Left renal cortex interstitium (tissue), 4 donors: ENCODE data around the gene IDNK. TPM values are rescaled to one million over a fixed set of nuclear protein-coding genes. Genes with fewer than 3 reads are reported as not detected.
"Not testable (repeated sequence)": the region's sequence is repeated elsewhere in the genome, so short reads cannot be mapped to it uniquely, and the experiment has no call there.

Experiments used
- DNase-seq, 4 donors: peaks; one replicate each; pipeline ENCODE4 v3.0.0-alpha.2; 2013; ENCODE audit warnings: low read depth in 4 of 4, low spot score in 2 of 4, missing footprints in 1 of 4
- polyA plus RNA-seq, 4 donors: library from polyadenylated mRNA; unstranded; fragments of 120-200 nt; gene quantifications; one replicate each; pipeline ENCODE4 v1.2.1, GENCODE V29; 2013; ENCODE audit not compliant: insufficient read length in 4 of 4

The IDNK gene
- polyA plus RNA-seq = 10 to 100 TPM; 10.4 to 16.0 (median 13.1) TPM

DNA sequence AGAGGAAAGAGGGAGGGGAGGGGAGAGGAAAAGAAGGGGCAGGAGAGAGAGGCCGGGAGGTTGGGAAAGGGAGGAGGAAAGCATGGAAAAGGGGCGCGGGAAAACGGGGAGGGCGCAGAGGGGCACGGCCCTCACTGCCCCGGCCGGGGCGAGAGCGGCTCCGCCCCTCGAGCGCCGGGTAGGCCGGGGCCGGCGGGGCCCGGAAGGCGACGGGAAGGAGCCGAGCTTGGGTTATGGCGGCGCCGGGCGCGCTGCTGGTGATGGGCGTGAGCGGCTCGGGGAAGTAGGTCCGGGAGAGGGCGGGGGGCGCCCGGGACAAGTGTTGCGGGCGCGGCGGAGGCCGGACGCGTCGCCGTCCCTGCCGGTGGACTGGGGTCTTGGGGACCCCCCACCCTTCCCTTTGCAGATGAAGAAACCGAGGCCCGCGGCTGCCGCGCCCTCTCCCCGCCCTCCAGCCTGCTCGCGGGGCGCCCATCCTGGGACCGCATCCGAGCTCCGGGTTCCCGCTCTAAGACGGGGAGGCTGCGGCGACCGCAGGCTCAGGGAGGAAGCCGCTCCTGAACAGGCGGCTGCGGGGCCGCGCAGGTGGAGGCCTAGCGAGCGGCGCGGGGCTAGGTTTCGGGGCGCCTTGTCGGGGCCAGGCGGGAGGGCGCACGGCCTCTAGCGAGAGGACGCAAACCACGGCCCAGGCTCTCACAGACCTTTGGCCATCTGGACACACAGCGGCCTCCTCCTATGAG is at the start of gene IDNK:
Gene IDNK, plus strand, starts transcription at position 205 of the 740 bp plus-strand sequence. Its CDS starts 29 bp downstream, at position 234.
- DNase-seq = peak in 3 of 4 donors; percentile 23 to 46 (median 29)

DNA sequence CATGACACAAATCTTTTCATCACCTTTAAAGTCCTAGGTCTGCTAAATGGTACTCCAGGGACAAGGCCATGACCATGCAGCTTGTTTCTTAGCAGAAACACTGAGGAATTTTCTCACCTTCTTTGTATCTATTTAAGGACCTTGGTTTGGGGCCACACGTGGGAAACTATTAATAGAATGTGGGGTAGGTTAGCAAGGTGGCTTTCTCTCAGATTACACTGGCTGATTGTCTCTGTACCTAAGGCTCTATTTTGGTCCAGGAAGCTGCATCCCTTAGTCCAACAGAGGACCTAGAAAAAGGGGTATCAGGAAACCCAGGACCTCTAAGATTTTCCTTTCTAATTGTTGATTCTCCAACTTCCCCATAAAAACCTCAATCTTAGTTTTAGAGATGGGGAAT is 48.5 kb upstream of the IDNK start:
- DNase-seq = no peak

DNA sequence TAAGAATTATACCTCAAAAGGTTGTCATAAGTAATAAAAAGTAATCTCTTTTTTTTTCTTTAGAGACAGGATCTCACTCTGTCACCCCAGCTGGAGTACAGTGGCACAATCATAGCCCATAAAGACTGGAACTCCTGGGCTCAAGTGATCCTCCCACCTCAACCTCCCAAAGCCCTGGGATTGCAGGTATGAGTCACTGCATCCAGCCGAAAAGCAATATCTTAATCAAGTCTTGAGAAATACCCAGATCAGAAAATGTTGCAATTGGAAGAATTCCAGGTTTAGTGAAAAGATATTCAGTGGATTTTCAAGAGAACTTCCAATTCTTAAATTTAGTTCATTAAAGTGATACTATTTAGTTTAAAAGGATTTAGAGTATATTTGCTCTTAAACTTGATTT is 40.9 kb upstream of the IDNK start:
- DNase-seq = no peak

DNA sequence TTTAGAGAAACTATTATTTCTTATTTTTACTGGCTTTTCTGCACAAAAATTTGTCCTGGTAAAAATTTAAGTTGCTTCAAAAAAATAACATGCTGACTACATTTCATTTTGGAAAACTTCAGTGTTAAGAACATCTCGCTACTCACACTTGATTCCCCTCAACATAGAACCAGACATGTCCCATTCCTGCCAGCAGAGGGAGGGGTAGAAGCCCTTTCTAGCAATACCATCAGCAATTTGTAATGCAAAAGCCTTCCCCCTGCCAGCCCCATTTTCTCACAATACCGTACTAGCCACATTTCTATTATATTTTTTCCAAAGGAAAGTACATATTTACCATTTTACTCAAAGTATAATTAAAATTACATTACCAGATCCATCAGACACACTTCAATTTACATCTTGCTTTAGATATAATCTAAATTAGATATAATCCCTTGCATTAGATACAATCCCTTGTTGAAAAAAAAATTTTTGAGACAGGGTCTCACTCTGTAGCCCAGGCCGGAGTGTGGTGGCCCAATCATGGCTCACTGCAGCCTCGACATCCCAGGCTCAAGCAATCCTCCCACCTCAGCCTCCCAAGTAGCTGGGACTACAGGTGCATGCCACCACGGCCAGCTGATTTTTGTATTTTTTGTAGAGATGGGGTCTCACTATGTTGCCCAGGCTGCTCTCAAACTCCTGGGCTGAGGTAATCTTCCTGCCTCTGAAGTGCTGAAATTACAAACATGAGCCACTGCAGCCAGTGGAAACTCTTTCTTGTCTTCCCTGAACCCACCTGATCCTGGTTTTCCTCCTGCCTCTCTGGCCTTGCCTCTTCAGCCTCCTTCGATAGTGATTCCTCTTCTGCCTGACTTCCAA is 39.6 kb upstream of the IDNK start:
- peak in 2 of 4 donors; percentile 5 to 49 for DNase-seq

DNA sequence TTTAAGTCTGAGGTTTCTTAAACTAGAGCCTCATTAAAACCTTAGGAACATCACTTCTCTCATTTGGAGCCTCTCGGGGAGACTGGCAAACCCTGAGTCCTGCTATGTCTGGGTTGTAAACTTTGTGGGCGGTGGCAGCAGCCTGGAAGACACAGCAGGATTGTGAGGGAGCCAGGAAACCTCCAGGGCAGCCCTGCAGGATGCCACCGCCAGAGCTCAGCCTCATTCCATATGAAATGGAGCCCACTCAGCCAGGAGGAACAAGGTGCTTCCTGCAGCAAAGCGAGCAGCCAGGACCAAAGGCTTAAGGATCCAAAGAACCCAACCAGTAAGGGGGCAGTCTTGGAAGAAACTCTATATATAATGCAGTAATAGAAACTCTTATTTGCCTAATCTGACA is 37.9 kb upstream of the IDNK start:
- no peak for DNase-seq

DNA sequence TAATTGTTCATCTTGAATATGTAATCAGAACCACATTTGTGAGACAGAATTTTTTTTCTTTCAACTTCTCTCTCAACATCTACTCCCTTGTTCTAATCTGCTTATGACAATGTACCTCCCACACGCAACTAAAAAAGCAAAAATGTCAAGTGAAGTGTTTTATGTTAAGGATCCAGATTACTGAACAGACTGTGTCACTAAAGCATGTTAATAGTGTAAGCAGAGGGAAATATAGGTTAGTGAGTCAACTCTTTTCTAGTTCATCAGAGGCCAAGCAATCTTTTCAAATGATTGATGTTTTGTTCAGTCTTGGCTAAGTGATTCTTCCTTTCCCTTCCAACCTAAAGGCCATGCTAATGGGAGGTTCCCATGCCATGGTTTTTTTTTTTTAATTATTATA is 34.7 kb upstream of the IDNK start:
- DNase-seq = no peak

DNA sequence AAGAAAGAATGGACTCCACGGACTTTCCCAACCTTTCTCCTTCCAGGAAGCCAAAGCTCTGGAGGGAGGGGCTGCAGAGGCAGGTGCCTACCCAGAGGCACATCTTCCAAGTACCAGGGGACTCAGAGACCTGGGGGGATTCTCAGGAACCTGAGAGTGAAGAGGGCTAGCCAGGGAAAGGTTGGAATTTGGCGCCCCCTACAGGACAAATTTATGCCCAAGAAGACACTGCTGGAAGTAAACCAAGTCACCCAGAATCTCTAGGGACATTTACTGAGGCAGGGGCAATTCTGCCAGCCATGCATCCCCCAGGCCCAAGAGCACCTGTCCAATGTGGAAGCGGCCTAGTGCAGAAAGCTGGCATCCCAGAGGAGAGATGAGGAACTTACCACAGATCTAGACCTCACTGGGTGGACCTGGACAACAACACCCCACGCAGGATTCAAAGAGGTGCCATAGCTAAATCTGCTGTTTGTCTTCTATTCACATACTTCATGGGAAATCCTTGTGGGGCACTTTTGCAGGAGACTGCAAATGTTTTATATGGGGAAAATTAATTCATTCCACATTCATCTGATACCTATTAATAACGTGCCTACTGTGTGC is 25.9 kb upstream of the IDNK start:
- peak in 1 of 4 donors; percentile 10 for DNase-seq

DNA sequence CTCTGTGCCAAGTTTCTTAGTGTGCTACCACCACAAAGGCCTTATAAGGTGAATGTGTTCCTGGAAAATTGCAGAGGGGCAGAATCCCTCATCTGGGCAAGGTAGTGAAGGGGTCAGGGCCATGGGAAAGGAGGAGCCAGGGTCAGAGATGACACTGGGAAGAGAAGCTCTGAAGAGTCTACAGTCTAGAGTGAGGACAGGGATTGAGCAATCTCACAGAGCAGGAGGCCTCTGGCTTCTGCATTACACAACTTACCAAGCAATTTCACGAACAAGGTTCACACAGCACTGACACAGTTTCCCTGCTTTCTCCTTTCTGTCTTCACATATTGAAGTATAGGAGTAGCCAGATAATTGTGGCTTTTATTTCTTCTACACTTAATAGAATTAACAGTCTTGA is 24.5 kb upstream of the IDNK start:
- DNase-seq = no peak

DNA sequence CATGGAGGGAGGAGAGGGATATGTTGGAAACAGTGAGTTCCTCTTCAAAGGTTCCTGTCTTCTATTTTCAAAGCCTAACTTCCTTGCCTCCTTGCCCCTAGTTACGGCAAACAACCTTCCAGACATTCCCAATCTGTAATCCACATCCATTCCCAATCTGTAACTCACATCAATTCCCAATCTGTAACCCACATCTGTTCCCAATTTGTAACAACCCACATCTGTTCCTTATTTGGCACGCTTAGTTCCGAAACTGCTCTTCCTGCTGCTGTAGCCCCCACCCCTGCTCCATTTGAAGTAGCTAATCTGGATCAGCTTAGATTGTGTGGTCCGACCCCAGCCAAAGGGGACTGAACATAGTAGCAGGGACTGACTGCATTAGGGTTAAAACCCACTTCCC is 23.9 kb upstream of the IDNK start:
- no peak for DNase-seq

DNA sequence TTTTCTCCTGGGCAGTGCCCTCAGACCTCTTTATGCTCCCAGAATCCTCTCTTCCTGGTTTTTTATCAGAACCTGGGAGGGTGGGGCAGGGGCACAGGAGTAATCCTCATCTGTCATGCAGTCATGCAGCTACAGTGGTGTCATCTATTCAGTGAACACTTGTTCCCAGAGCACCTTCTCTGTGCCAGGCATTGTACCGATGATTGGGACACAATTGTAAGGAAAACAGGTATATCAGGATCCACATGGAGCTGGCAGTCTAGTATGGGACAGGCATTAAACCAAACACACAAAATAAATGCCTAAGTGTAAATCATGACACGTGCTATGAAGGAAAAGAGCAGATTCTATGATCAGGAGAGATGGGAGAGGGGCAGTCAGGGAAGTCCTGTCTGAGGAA is 21.5 kb upstream of the IDNK start:
- DNase-seq = no peak

DNA sequence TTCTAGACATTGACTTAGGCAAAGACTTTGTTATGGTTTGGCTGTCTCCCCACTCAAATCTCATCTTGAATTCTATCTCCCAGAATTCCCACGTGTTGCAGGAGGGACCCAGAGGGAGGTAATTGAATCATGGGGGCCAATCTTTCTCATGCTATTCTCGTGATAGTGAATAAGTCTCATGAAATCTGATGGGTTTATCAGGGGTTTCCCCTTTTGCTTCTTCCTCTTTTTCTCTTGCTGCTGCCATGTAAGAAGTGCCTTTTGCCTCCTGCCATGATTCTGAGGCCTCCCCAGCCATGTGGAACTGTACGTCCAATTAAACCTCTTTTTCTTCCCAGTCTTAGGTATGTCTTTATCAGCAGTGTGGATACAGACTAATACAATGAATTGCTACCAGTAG is 15.3 kb upstream of the IDNK start:
- DNase-seq = not testable (repeated sequence)

DNA sequence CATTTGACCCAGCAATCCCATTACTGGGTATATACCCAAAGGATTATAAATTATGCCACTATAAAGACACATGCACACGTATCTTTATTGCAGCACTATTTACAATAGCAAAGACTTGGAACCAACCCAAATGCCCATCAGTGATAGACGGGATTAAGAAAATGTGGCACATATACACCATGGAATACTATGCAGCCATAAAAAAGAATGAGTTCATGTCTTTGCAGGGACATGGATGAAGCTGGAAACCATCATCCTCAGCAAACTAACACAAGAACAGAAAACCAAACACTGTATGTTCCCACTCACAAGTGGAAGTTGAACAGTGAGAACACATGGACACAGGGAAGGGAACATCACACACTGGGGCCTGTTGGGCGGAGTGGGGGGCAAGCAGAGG is 9.6 kb upstream of the IDNK start:
- DNase-seq = not testable (repeated sequence)

DNA sequence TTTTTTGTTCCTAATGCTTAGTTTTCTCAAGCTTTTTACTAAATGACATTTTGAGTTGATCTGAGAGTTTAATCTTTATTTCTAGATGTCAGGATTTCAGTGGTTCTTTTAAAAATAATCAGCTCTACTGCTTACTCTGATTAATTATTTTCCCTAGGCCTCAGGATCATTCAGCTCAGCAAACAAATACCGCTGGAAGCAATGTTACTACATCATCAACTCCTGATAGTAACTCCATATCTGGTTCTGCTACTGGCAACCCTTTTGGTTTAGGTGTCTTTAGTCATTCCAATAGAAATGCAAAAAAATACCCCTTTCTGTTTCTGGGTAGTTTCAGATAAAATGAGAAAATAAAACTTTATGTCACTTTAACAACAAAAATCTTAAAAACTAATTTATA is 5.6 kb upstream of the IDNK start:
- no peak for DNase-seq

DNA sequence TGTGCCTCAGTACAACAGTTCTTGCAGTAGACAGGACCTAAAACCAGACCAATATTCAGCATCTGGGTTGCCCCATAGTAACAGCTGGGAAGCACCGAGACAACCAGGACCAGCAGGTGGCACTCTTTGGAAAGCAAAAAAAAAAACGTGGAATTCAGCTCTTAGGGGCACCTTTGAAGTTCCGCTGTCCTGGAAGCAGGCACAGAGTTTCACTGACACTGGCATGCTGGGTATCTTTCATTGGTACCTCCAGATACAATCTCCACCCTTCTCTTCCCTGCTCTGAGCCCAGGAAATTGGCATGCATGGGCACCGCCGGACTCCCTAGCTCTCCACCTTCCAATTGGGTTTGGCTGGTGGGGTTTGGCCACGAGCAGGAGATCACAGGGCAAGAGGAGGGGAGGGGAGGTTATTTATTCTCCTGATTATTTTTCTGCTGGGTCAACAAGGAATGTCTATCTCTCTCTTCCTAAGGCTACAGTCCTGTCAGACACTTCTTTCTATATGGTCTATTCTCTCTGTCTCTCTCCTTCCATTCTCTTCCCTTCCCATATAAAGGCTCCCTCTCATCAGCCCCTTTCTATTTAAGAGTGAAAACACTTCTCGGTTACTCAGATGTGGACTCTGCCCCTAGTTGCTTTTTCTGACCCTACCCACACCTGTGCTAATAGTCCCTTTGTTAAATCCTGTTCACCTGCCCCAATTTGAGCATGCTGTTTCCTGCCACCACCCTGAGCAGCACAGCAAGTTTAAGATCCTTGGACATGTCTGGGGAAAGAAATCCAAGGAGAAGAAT is 1.9 kb upstream of the IDNK start:
- DNase-seq = peak in 2 of 4 donors; percentile 43 to 46

DNA sequence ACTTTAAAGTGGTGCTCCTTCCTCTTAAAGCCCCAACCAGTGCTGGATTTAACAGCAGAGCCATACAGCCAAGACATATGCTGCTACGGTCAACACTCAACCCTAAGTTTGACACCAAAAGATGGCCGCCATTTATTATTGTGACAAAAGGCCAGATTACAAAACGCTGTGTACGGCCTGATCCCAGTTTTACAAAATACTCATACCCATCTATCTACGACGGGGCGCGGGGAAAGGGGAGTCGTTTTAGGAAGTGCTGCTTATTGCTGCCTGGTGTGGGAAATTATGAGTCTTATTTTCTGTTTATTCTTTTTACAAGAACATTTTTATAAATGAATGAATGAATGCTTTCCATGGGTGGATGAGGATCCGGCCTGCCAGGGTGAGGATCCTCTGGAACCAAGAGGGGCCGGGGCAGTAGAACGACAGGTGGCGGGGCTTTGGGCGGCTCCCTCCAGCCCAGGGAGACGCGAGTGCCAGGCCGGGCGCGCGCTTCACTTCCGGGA is 457 bp upstream of the IDNK start:
- DNase-seq = peak in 1 of 4 donors; percentile 45

DNA sequence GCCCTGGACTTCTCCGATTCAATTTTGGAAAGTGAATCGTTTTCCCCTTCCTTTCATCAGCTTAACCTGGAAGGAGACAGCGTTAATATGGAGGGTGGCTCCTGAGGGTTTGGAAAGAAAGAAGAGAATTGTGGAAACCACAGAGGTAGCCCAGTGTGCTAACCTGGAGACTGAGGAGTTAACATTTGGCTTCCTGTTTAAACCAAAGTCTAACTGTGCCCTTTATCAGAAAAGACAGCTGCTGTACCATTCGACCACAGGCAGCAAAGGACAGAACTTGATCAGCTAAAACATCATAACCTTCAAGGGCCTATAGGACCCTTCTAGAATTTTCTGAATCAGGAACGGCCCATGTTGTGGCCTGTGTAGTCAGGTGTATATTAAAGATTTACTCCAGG is 735 bp downstream of the IDNK start:
- peak in 1 of 4 donors; percentile 25 for DNase-seq

DNA sequence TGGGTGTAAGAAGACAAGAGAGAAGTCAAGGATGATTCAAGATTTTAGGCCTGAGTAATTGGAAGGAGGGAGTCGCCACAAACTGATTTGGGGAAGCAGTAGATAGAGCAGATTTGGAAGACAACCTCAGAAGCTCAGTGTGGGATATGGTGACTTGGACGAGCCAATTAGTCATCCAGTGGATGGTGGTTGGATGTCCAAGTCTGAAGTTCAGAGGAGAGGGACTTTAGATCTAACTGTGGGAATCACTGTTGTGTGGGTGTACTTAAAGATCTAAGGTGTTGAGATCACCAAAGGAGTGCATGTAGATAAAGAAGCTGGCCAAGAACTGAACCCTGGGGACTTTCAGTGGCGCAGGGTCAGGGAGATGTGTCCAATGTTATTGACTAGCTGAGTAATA is 2.2 kb downstream of the IDNK start:
- DNase-seq = no peak

DNA sequence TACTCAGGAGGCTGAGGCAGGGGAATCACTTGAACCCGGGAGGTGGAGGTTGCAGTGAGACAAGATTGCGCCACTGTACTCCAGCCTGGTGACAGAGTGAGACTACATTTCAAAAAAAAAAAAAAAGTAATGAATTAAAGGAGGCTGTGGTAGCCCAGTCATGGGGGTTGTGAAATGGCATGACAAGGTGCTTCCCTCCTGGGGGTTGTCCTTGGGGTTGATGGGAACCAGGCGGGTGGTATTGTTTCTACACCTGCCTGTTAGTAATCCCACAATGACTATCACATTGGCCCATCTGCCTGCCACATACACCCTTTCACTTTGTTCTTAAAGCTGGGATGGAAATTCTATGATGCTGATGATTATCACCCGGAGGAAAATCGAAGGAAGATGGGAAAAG is 5.6 kb downstream of the IDNK start:
- DNase-seq = no peak

DNA sequence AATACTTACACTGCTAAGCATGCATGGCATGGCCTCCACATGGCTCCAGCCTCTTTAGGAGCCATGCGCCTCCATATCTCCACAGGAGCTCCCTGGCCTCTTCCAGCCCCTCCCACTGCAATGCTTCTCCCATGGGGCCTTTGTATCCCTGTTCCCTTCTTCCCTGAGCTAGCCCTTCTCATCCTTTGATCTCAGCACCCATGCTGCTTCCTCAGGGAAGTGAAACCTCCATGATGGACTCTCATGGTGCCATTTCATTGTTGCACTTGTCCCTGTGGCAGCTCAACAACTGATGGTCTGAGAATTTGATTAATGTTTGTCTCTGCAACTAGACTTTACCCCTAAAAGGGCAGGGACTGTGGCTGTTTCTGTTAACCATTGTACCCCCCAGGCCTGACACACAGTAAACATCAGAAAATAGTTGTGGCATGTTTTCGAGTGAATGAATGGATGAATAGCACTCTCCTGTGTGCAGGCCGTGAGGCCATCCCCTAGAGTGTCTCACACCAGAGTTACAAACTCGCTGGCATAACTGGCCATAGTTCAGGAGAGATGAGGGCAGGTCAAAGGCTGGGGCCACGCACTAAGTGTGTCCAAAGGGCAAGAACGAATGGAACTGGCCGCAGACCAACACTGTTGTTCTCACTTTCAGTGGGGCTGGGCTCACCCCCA is 6.6 kb downstream of the IDNK start:
- DNase-seq = no peak

DNA sequence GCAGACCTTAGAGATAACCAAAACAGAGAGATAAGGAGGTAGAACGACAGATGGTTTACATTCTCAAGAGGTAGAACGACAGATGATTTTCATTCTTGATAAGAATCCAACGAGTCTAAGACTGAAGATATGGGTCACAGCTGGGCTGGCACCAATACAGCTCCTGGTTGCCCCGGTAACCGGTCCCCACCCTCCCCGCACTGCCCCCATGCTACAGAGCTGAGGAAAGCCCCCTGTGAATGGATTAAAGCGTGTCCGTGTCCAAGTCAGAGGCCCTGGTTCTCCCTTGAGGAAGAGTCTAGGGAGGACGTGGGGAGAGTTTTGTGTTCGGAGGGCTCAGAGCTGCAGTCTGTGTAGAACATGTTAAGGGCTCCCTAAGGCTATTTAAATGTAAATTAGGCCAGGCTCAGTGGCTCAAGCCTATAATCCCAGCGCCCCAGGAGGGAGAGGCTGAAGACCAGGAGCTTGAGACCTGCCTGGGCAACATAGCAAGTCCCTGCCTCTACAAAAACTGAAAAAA is 8.1 kb downstream of the IDNK start:
- no peak for DNase-seq
